Measurements from ENCODE around the gene ZDHHC8. TPM values are rescaled to one million over a fixed set of nuclear protein-coding genes. Genes with fewer than 3 reads are reported as not detected.

ZDHHC8 gene
- total and polyA plus RNA-seq, 2 donors (not counting 3 experiments of a cell fraction or from before 2014, with no cell fraction given): 49.8 to 131 TPM

DNA sequence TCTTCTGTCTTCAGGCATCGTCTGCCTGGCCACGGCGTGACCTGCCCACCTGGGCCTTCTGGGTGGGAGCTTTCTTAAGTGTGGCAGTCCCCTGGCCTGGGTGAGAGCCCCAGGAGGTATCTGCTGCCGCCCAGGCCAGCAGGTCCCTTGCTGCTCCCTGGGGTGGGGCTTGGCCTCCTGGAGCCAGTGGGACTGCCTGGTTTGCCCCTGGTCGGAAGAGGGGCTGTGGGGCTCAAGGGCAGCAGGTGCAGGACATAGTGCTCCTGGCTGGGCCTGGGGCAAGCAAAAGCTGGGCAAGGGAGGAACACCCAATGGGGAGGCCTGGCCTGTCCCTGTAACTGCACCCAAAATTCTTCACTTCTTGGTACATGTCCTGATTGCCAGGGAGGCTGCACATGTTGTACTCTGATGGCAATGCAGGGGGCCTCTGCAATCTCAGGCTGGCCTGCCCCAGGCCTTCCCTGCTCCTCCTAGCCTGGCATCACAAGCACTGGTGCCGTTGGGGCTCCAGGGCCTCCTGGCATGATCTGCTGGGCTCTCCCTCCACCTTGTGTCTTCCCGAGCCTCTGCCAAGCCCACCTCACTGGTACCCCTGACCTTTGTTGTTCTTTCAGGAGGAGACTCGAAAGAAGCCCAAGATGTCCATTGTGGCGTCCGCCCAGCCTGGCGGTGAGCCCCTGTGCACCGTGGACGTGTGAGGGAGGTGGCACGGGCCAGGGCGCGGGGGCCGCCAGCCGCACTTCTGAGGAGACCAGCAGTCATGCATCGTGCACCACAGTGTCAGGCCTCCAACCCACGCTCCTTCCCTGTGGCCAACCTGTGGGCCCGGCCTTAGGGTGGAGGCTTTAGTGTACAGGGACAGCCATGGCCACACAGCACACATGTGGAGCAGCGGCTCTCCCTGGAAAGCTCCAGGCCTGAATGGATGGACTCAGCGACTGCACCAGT lies 21.9 kb upstream of the ZDHHC8 start:
- Histone ChIP-seq H4K20me1 (replicated peaks; ENCODE audit: control insufficient read depth, extremely low read depth, insufficient read depth, low read length) (no peaks in the 10 kb centered on the region), H3K4me3 (replicated peaks in 1 of 3; ENCODE audit: insufficient read depth in 1 of 3, low read depth in 1 of 3, low read length in 3 of 3) (no peak overlapping the region), H3K9me1 (replicated peaks; ENCODE audit: control insufficient read depth, extremely low read depth, insufficient read depth, low read length) (no peaks in the 10 kb centered on the region), H3K9me3 (replicated peaks; ENCODE audit: control insufficient read depth, insufficient read depth, low read length) (no peaks in the 10 kb centered on the region), H3K27me3 (ENCODE audit: control insufficient read depth in 2 of 2, insufficient read depth in 2 of 2, low read length in 2 of 2) (no peaks in the 10 kb centered on the region), H3K36me3 (ENCODE audit: control insufficient read depth in 2 of 2, extremely low read depth in 1 of 2, insufficient read depth in 2 of 2, low read length in 2 of 2) (peaks cover 15 to 74% of the 10 kb centered on the region in 2 experiments), H3K79me2 (ENCODE audit: control insufficient read depth, insufficient read depth, low read length) (peaks cover 8% of the 10 kb centered on the region), H3K9ac (replicated peaks; ENCODE audit: extremely low read depth, insufficient read depth, low read length) (no peak overlapping the region), H2AFZ (ENCODE audit: low read depth, low read length) (no peak overlapping the region), H3K4me2 (ENCODE audit: insufficient read depth, low read length) (no peak overlapping the region), H3K27ac (ENCODE audit: insufficient read depth, low read depth, low read length) (no peak overlapping the region), H3K4me1 (ENCODE audit: control insufficient read depth, extremely low read depth, insufficient read depth, low read length) (no peaks in the 10 kb centered on the region)
- BruUV-seq (replicated peaks): no TSS peak
- FAIRE-seq (no peak), DNase-seq (ENCODE audit: low read depth, low spot score) (no peak)
- CTCF ChIA-PET: interaction anchor here (0.9 kb wide), 1 partner anchor 20 kb away, joined by 3 read pairs; no protein-coding TSS in a partner anchor
- TF ChIP-seq JUN (IDR thresholded peaks at IDR 0.05; ENCODE audit: borderline replicate concordance, insufficient read depth, insufficient read length, low read depth): no peak
- TF ChIP-seq EZH2 (IDR thresholded peaks at IDR 0.05; ENCODE audit: borderline replicate concordance, low read depth, low read length, severe bottlenecking): no peak
- no peak for TF ChIP-seq POLR2A (IDR thresholded peaks at IDR 0.05; ENCODE audit: low read depth, low read length)
- TF ChIP-seq, protein P1, sequence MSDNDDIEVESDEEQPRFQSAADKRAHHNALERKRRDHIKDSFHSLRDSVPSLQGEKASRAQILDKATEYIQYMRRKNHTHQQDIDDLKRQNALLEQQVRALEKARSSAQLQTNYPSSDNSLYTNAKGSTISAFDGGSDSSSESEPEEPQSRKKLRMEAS (IDR thresholded peaks at IDR 0.05; ENCODE audit: insufficient read depth, insufficient read length): no peak
- no peak for TF ChIP-seq POLR2AphosphoS5 (IDR thresholded peaks at IDR 0.05; ENCODE audit: insufficient read depth, low read depth, low read length)
- no peak for TF ChIP-seq MYC (IDR thresholded peaks at IDR 0.05; ENCODE audit: low read depth, low read length)
- TF ChIP-seq GATA2 (IDR thresholded peaks at IDR 0.05; ENCODE audit: insufficient read depth, insufficient read length, low read depth, low read length): no peak
- TF ChIP-seq CTCF (IDR thresholded peaks at IDR 0.05; ENCODE audit: extremely low read depth in 1 of 2, insufficient read depth in 1 of 2, low read depth in 1 of 2, low read length in 2 of 2): no peak
- no peak for TF ChIP-seq FOS (IDR thresholded peaks at IDR 0.05; ENCODE audit: borderline replicate concordance, insufficient read depth, low read length)
- POLR2A ChIA-PET: interaction anchor here (0.6 kb wide), 1 partner anchor 65 kb away, joined by 4 read pairs; no protein-coding TSS in a partner anchor
- intact Hi-C loops (cut with micrococcal nuclease) (no loop called here), dilution Hi-C loops (cut with MboI; ENCODE audit: extremely low pct_ligation_motif_present, low sequenced_read_pairs) (no loop called here)
